Activated T-cell treated with anti-CD3 and anti-CD28 coated beads, Interleukin-2, amount 50 U/mL, for 4 hours (primary cell): ENCODE data around the gene PLD5. TPM values are rescaled to one million over a fixed set of nuclear protein-coding genes. Genes with fewer than 3 reads are reported as not detected.
"Not testable (repeated sequence)": the region's sequence is repeated elsewhere in the genome, so short reads cannot be mapped to it uniquely, and the experiment has no call there.

Experiments
- ATAC-seq, 2 donors: fragments of 200-7000 bp; cut with Tn5 transposase; one replicate each; pipeline ENCODE4 v1.10.0; 2021
- DNase-seq: peaks from one replicate; pipeline ENCODE4 v3.0.0-alpha.2; 2020
- H3K27me3 Mint-ChIP-seq: one replicate; pipeline ENCODE4 v1.8.0; 2021; ENCODE audit warnings: low read depth, mixed read lengths
- H3K36me3 Mint-ChIP-seq: one replicate; pipeline ENCODE4 v1.8.0; 2022; ENCODE audit warnings: mixed read lengths; ENCODE audit not compliant: insufficient read depth
- H3K4me1 Mint-ChIP-seq: one replicate; pipeline ENCODE4 v1.8.0; 2021; ENCODE audit warnings: low read depth, mixed read lengths
- H3K4me3 Mint-ChIP-seq: one replicate; pipeline ENCODE4 v1.8.0; 2021; ENCODE audit warnings: mild to moderate bottlenecking, moderate library complexity, mixed read lengths
- H3K9me3 Mint-ChIP-seq: one replicate; pipeline ENCODE4 v1.8.0; 2021; ENCODE audit warnings: mixed read lengths
- total RNA-seq, 3 donors: library from RNA; stranded (reverse); gene quantifications; one replicate each; pipeline ENCODE4 v1.2.1, GENCODE V29; 2021

Gene PLD5
- total RNA-seq, 3 donors from 2014 or later, result not detected

GRCh38 chr1:242240691-242241090 lies 283.8 kb downstream of the PLD5 start:
- no peak for DNase-seq
- H3K27me3 Mint-ChIP-seq, result no peaks in the 10 kb centered on the region
- no peaks in the 10 kb centered on the region for H3K36me3 Mint-ChIP-seq
- H3K9me3 Mint-ChIP-seq, result no peaks in the 10 kb centered on the region
- no peaks in the 10 kb centered on the region for H3K4me1 Mint-ChIP-seq
- no peak for ATAC-seq
- no peak overlapping the region for H3K4me3 Mint-ChIP-seq

GRCh38 chr1:242240077-242240476 lies 284.4 kb downstream of the PLD5 start:
- Mint-ChIP-seq H3K27me3 (no peaks in the 10 kb centered on the region), H3K36me3 (no peaks in the 10 kb centered on the region), H3K9me3 (no peaks in the 10 kb centered on the region), H3K4me3 (no peak overlapping the region), H3K4me1 (no peaks in the 10 kb centered on the region)
- ATAC-seq (no peak), DNase-seq (no peak)

GRCh38 chr1:242239398-242239797 lies 285.1 kb downstream of the PLD5 start:
- DNase-seq (no peak), ATAC-seq (no peak)
- H3K9me3 Mint-ChIP-seq, result no peaks in the 10 kb centered on the region
- H3K36me3 Mint-ChIP-seq, result no peaks in the 10 kb centered on the region
- H3K4me1 Mint-ChIP-seq, result no peaks in the 10 kb centered on the region
- no peak overlapping the region for H3K4me3 Mint-ChIP-seq
- H3K27me3 Mint-ChIP-seq, result no peaks in the 10 kb centered on the region

- no peak for ATAC-seq
- no peak overlapping the region for H3K4me3 Mint-ChIP-seq
- no peak for DNase-seq
- no peaks in the 10 kb centered on the region for H3K4me1 Mint-ChIP-seq
- no peaks in the 10 kb centered on the region for H3K9me3 Mint-ChIP-seq
- peaks cover 2% of the 10 kb centered on the region for H3K27me3 Mint-ChIP-seq
- H3K36me3 Mint-ChIP-seq, result no peaks in the 10 kb centered on the region
Measured at GRCh38 chr1:242237051-242237450, 287.4 kb downstream of the PLD5 start.

- DNase-seq, result no peak
- no peak for ATAC-seq
- no peaks in the 10 kb centered on the region for H3K27me3 Mint-ChIP-seq
- H3K9me3 Mint-ChIP-seq, result peaks cover 2% of the 10 kb centered on the region
- H3K4me1 Mint-ChIP-seq, result no peaks in the 10 kb centered on the region
- no peaks in the 10 kb centered on the region for H3K36me3 Mint-ChIP-seq
- H3K4me3 Mint-ChIP-seq, result no peak overlapping the region
Measured at GRCh38 chr1:242228991-242229390, 295.5 kb downstream of the PLD5 start.

GRCh38 chr1:242225767-242226573 lies 298.5 kb downstream of the PLD5 start:
- Mint-ChIP-seq H3K4me1 (no peaks in the 10 kb centered on the region), H3K4me3 (no peak overlapping the region), H3K36me3 (no peaks in the 10 kb centered on the region), H3K27me3 (no peaks in the 10 kb centered on the region), H3K9me3 (peaks cover 2% of the 10 kb centered on the region)
- ATAC-seq (no peak), DNase-seq (no peak)

- H3K4me3 Mint-ChIP-seq, H3K27me3 Mint-ChIP-seq, H3K36me3 Mint-ChIP-seq, H3K9me3 Mint-ChIP-seq, ATAC-seq, DNase-seq, H3K4me1 Mint-ChIP-seq: not testable (repeated sequence)
Measured at GRCh38 chr1:242224878-242225766, 299.4 kb downstream of the PLD5 start.

GRCh38 chr1:242224461-242224860 lies 300.0 kb downstream of the PLD5 start:
- DNase-seq (no peak), ATAC-seq (no peak)
- no peaks in the 10 kb centered on the region for H3K27me3 Mint-ChIP-seq
- H3K4me1 Mint-ChIP-seq, result no peaks in the 10 kb centered on the region
- no peak overlapping the region for H3K4me3 Mint-ChIP-seq
- H3K36me3 Mint-ChIP-seq, result no peaks in the 10 kb centered on the region
- H3K9me3 Mint-ChIP-seq, result peaks cover 2% of the 10 kb centered on the region

- DNase-seq, result no peak
- Mint-ChIP-seq H3K4me3 (no peak overlapping the region), H3K27me3 (no peaks in the 10 kb centered on the region)
Measured at GRCh38 chr1:242219905-242220304, 304.6 kb downstream of the PLD5 start.

GRCh38 chr1:242219298-242219901 lies 305.1 kb downstream of the PLD5 start:
- no peak for ATAC-seq
- Mint-ChIP-seq H3K4me3 (no peak overlapping the region), H3K4me1 (no peaks in the 10 kb centered on the region), H3K36me3 (no peaks in the 10 kb centered on the region), H3K9me3 (peaks cover 4% of the 10 kb centered on the region), H3K27me3 (no peaks in the 10 kb centered on the region)
- no peak for DNase-seq

More at GRCh38 chr1:242219905-242220304, 304.6 kb downstream of the PLD5 start:
- Mint-ChIP-seq H3K9me3 (peaks cover 4% of the 10 kb centered on the region), H3K36me3 (no peaks in the 10 kb centered on the region), H3K4me1 (no peaks in the 10 kb centered on the region)
- no peak for ATAC-seq

GRCh38 chr1:242216368-242216767 lies 308.1 kb downstream of the PLD5 start:
- Mint-ChIP-seq H3K4me3 (no peak overlapping the region), H3K4me1 (no peaks in the 10 kb centered on the region), H3K9me3 (peaks cover 4% of the 10 kb centered on the region), H3K27me3 (peaks cover 6% of the 10 kb centered on the region), H3K36me3 (no peaks in the 10 kb centered on the region)
- ATAC-seq (no peak), DNase-seq (no peak)

- not testable (repeated sequence) for H3K36me3 Mint-ChIP-seq, ATAC-seq, H3K27me3 Mint-ChIP-seq, DNase-seq, H3K4me3 Mint-ChIP-seq, H3K9me3 Mint-ChIP-seq, H3K4me1 Mint-ChIP-seq
Measured at GRCh38 chr1:242214455-242214854, 310.0 kb downstream of the PLD5 start.

- not testable (repeated sequence) for DNase-seq, H3K4me3 Mint-ChIP-seq, ATAC-seq, H3K4me1 Mint-ChIP-seq, H3K27me3 Mint-ChIP-seq, H3K9me3 Mint-ChIP-seq, H3K36me3 Mint-ChIP-seq
Measured at GRCh38 chr1:242212961-242213360, 311.5 kb downstream of the PLD5 start.

- Mint-ChIP-seq H3K27me3 (peaks cover 8% of the 10 kb centered on the region), H3K36me3 (no peaks in the 10 kb centered on the region), H3K4me3 (no peak overlapping the region), H3K4me1 (no peaks in the 10 kb centered on the region), H3K9me3 (peaks cover 4% of the 10 kb centered on the region)
- no peak for DNase-seq
- no peak for ATAC-seq
Measured at GRCh38 chr1:242212401-242212800, 312.1 kb downstream of the PLD5 start.
